ENCODE data around the gene CAMKK1. TPM values are rescaled to one million over a fixed set of nuclear protein-coding genes. Genes with fewer than 3 reads are reported as not detected.

CAMKK1 gene
- total RNA-seq, 2 donors from 2014 or later = 9.2 to 9.3 TPM

DNA sequence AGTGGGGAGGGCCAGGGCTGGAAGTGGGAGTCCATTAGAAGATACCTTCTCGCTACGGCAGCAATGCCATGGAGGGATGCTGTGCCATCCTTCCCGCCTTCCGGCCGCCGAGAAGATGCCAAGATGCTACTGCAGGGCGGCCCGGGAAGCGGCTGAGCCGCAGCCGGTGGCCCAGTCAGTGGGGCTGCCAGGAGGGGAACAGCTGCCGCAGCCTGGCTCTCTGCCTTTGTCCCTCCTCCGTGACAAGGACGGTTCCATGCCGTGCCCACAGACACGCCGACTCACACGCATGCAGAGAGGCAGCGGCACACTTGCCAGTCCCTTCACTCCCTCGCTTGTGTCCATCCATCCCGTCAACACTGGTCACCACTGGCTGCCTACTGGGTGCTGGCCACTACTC is 26.6 kb downstream of the CAMKK1 start:
- TF ChIP-seq, protein P1, sequence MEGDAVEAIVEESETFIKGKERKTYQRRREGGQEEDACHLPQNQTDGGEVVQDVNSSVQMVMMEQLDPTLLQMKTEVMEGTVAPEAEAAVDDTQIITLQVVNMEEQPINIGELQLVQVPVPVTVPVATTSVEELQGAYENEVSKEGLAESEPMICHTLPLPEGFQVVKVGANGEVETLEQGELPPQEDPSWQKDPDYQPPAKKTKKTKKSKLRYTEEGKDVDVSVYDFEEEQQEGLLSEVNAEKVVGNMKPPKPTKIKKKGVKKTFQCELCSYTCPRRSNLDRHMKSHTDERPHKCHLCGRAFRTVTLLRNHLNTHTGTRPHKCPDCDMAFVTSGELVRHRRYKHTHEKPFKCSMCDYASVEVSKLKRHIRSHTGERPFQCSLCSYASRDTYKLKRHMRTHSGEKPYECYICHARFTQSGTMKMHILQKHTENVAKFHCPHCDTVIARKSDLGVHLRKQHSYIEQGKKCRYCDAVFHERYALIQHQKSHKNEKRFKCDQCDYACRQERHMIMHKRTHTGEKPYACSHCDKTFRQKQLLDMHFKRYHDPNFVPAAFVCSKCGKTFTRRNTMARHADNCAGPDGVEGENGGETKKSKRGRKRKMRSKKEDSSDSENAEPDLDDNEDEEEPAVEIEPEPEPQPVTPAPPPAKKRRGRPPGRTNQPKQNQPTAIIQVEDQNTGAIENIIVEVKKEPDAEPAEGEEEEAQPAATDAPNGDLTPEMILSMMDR (IDR thresholded peaks at IDR 0.05) = no peak
- TF ChIP-seq POLR2A (IDR thresholded peaks at IDR 0.05) = no peak
- DNase-seq (no peak), ATAC-seq (no peak)
- 90 to 91% methylated on average over 12 to 17 of the region's 21 CpGs for WGBS, 2 donors
- no peaks in the 10 kb centered on the region for H3K36me3 ChIP-seq (replicated peaks in 1 of 2; ENCODE audit: insufficient read depth in 1 of 2, low read depth in 2 of 2)
- no peaks in the 10 kb centered on the region for H3K4me1 ChIP-seq
- H3K27me3 ChIP-seq = no peaks in the 10 kb centered on the region
- no peaks in the 10 kb centered on the region for H3K9me3 ChIP-seq
- H3K4me3 ChIP-seq = no peak overlapping the region
- intact Hi-C loops (cut with DNase I) = no loop called here
- no peak overlapping the region for H3K27ac ChIP-seq

DNA sequence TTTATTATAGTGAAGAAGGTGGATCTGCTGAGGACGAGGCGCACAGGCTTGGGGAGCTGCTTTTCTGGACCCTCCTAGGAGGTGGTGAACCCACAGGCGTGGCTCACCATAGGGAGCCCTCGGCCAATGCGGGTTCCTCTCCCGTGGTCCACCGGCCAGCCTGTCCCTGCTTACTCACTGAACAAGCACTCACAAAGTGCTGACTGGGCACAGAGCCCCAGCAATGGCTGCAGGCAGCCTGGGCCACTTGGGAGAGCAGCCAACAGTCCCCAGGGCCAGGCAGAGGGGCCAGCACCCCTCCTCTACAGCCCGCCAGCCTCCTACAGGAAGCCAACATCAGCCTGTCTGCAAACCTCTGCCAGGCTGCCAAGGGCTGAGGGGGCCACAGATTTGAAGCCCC is 27.7 kb downstream of the CAMKK1 start:
- 66% methylated on average over 8 of the region's 8 CpGs; no CpG with 5 or more reads in 1 of the 2 donors for WGBS, 2 donors
- TF ChIP-seq, protein P1 (IDR thresholded peaks at IDR 0.05) = no peak
- TF ChIP-seq POLR2A (IDR thresholded peaks at IDR 0.05) = no peak
- ATAC-seq (no peak), DNase-seq (peak in 3 of 4 donors; percentile 40 to 49 (median 43))
- Histone ChIP-seq H3K36me3 (replicated peaks in 1 of 2; ENCODE audit: insufficient read depth in 1 of 2, low read depth in 2 of 2) (peaks cover 0 to 2% of the 10 kb centered on the region in 2 donors), H3K4me1 (no peaks in the 10 kb centered on the region), H3K27ac (no peak overlapping the region), H3K9me3 (no peaks in the 10 kb centered on the region), H3K27me3 (no peaks in the 10 kb centered on the region), H3K4me3 (no peak overlapping the region)
- intact Hi-C loops (cut with DNase I) = no loop called here

DNA sequence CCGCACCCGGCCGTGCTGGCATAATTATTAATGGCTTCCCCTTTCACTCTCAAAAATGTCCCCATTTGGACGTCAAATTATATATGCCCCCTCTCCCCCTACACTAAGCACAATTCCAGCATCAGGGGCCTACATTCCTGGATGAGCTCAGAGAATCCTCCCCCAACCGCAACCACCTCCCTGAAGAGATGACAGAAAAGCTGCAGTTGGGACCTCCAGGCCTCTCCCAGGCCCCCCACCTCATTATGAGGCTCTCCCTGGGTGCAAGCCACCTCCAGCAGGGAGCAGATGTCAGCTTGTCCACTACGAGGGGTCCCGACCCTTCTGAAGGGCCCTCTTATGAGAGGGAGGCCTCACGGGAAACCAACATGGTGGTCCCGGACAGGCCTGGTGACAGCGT is 28.3 kb downstream of the CAMKK1 start:
- no peak for TF ChIP-seq POLR2A (IDR thresholded peaks at IDR 0.05)
- TF ChIP-seq, protein P1 (IDR thresholded peaks at IDR 0.05) = no peak
- ATAC-seq = no peak
- H3K27me3 ChIP-seq = no peaks in the 10 kb centered on the region
- no peak overlapping the region for H3K4me3 ChIP-seq
- H3K36me3 ChIP-seq (replicated peaks in 1 of 2; ENCODE audit: insufficient read depth in 1 of 2, low read depth in 2 of 2) = peaks cover 0 to 2% of the 10 kb centered on the region in 2 donors
- 92 to 94% methylated on average over 5 to 10 of the region's 10 CpGs for WGBS, 2 donors
- H3K27ac ChIP-seq = no peak overlapping the region
- DNase-seq = no peak
- no peaks in the 10 kb centered on the region for H3K4me1 ChIP-seq
- no peaks in the 10 kb centered on the region for H3K9me3 ChIP-seq
- intact Hi-C loops (cut with DNase I) = no loop called here

DNA sequence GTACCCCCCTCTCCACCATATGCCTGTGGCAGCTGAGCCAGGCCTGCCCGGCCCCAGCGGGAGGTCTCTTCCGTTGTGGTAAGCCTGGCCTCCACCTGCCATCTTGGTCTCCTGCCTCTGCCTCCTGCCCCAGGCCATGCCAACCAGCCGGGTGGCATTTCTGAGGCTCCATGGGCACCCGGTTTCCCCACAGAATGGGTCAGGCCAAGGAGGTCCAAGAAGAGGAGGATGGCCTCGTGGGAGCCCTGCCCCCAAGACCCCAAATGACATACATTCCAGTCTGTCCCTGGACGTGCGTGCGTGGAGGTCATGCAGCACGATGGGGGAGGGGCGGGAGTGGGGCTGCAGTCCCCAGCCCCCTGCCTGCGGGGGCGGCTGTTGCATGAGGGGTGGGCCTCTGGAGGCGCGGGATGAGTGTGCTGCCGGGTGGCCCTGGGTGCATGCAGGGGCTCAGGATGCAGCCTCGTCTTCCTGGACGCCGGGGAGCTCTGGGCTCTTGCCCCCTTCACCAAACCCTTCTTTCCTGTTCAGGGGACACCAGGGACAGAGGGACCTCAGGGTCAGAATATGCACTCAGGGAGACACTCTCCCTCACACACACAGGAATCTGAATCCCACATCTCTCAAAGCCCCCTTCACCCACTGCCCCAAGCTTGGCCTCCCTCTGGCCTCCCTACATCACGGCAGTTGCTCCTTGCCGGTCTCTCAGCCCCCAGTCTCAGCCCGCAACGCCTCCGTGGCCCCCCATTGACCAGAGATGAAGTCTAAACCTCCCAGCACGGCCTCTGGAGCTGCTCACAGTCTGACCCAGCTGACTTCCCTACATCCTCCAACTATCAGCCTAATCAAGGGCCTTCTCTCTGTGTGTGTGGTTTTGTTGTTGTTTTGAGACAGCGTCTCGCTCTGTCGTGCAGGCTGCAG is 30.8 kb downstream of the CAMKK1 start:
- Histone ChIP-seq H3K27me3 (no peaks in the 10 kb centered on the region), H3K4me3 (no peak overlapping the region), H3K36me3 (replicated peaks in 1 of 2; ENCODE audit: insufficient read depth in 1 of 2, low read depth in 2 of 2) (peaks cover 0 to 2% of the 10 kb centered on the region in 2 donors), H3K9me3 (no peaks in the 10 kb centered on the region), H3K4me1 (peaks cover 10% of the 10 kb centered on the region), H3K27ac (no peak overlapping the region)
- intact Hi-C loops (cut with DNase I) = no loop called here
- TF ChIP-seq, protein P1 (IDR thresholded peaks at IDR 0.05) = no peak
- TF ChIP-seq POLR2A (IDR thresholded peaks at IDR 0.05) = no peak
- ATAC-seq (no peak), DNase-seq (no peak)
- WGBS, 2 donors = 85 to 89% methylated on average over 17 to 26 of the region's 28 CpGs
